ENCODE measurements around the gene IL25.

The IL25 gene

DNA sequence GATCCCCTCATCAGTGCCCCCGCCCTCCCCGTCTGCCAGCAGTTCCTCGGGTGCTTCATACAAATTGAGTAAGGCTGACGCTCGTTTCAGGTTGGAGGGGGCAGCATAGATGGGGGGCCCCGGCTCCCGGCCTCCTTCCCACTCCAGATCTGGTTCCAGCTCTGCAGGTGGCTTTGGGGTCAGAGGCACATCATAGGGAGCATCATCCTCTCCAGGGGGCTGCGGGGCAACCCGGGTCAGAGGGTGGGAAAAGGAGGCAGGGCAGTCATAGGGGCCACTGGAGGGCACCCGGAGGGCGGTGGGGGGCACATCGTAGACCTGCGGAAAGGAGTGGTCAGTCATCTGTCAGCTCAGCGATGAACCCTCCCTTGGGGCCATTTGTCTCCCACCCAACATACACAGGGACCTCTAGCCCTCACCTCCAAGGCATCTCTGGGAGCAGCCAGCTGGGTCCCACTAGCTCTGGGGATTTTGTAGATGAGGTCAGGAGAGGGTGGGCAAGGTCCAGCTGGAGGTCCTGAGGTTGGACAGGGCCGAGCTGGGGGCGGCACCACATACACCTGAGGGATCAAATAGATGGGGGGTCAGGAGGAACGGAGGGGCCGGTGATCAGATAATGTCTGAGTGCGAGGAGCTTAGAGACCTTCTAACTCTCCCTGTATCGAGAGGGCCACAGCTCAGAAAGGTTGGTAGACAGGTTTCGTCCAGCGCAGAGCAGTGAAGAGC is 12.7 kb upstream of the IL25 start:
- H3K27me3 ChIP-seq (ENCODE audit: low read length): no peaks in the 10 kb centered on the region
- H3K79me2 ChIP-seq (ENCODE audit: insufficient read depth, low read length): no peaks in the 10 kb centered on the region
- no peaks in the 10 kb centered on the region for H3K36me3 ChIP-seq (ENCODE audit: low read length)
- H3K4me2 ChIP-seq (ENCODE audit: low read depth, low read length, poor library complexity, severe bottlenecking): no peak overlapping the region
- no peaks in the 10 kb centered on the region for H3K9me2 ChIP-seq (replicated peaks; ENCODE audit: insufficient read depth, low read length)
- no peak overlapping the region for H2AFZ ChIP-seq (ENCODE audit: low read depth, low read length, severe bottlenecking)
- no peaks in the 10 kb centered on the region for H3F3A ChIP-seq (ENCODE audit: insufficient read depth)
- H3K4me3 ChIP-seq (ENCODE audit: insufficient read depth, low read length, poor library complexity, severe bottlenecking): no peak overlapping the region
- no peak overlapping the region for H3K27ac ChIP-seq (ENCODE audit: low read depth, low read length)
- TF ChIP-seq, protein P1, sequence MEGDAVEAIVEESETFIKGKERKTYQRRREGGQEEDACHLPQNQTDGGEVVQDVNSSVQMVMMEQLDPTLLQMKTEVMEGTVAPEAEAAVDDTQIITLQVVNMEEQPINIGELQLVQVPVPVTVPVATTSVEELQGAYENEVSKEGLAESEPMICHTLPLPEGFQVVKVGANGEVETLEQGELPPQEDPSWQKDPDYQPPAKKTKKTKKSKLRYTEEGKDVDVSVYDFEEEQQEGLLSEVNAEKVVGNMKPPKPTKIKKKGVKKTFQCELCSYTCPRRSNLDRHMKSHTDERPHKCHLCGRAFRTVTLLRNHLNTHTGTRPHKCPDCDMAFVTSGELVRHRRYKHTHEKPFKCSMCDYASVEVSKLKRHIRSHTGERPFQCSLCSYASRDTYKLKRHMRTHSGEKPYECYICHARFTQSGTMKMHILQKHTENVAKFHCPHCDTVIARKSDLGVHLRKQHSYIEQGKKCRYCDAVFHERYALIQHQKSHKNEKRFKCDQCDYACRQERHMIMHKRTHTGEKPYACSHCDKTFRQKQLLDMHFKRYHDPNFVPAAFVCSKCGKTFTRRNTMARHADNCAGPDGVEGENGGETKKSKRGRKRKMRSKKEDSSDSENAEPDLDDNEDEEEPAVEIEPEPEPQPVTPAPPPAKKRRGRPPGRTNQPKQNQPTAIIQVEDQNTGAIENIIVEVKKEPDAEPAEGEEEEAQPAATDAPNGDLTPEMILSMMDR (IDR thresholded peaks at IDR 0.05; ENCODE audit: insufficient read depth, low read length, poor library complexity, severe bottlenecking): no peak
- no peak for TF ChIP-seq EZH2phosphoT487 (conservative IDR thresholded peaks at IDR 0.05; ENCODE audit: low read length)
- H4K20me1 ChIP-seq (ENCODE audit: low read depth, low read length): no peaks in the 10 kb centered on the region
- H3K9ac ChIP-seq (ENCODE audit: low read length): no peak overlapping the region
- no peaks in the 10 kb centered on the region for H3K9me3 ChIP-seq (ENCODE audit: insufficient read depth, low read length)

DNA sequence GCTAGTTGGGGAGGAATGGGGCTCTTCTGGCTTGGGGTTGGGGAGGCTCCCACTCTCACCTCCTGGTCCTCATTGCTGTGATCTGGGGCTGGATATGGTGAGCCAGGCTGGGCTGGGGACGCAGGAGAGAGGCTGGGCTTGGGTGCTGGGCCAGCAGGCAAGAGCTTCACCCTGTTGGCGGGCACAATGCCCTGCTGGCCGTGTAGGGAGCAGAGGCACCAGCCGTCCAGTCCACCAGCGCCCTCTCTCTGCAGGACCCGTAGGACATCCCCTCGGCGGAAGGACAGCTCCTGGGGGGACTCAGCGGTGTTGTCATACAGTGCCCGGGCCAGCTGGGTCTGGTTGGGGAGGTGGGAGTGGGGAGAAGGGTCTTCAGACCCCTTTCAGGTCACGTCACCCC is 12.1 kb upstream of the IL25 start:
- H3K9me2 ChIP-seq (replicated peaks; ENCODE audit: insufficient read depth, low read length): no peaks in the 10 kb centered on the region
- no peak overlapping the region for H3K27ac ChIP-seq (ENCODE audit: low read depth, low read length)
- H3K36me3 ChIP-seq (ENCODE audit: low read length): no peaks in the 10 kb centered on the region
- H3K27me3 ChIP-seq (ENCODE audit: low read length): no peaks in the 10 kb centered on the region
- H2AFZ ChIP-seq (ENCODE audit: low read depth, low read length, severe bottlenecking): no peak overlapping the region
- no peaks in the 10 kb centered on the region for H3K79me2 ChIP-seq (ENCODE audit: insufficient read depth, low read length)
- no peak overlapping the region for H3K9ac ChIP-seq (ENCODE audit: low read length)
- TF ChIP-seq, protein P1 (IDR thresholded peaks at IDR 0.05; ENCODE audit: insufficient read depth, low read length, poor library complexity, severe bottlenecking): no peak
- no peak for TF ChIP-seq EZH2phosphoT487 (conservative IDR thresholded peaks at IDR 0.05; ENCODE audit: low read length)
- no peak overlapping the region for H3K4me2 ChIP-seq (ENCODE audit: low read depth, low read length, poor library complexity, severe bottlenecking)
- no peaks in the 10 kb centered on the region for H3F3A ChIP-seq (ENCODE audit: insufficient read depth)
- H3K9me3 ChIP-seq (ENCODE audit: insufficient read depth, low read length): no peaks in the 10 kb centered on the region
- no peak overlapping the region for H3K4me3 ChIP-seq (ENCODE audit: insufficient read depth, low read length, poor library complexity, severe bottlenecking)
- no peaks in the 10 kb centered on the region for H4K20me1 ChIP-seq (ENCODE audit: low read depth, low read length)

DNA sequence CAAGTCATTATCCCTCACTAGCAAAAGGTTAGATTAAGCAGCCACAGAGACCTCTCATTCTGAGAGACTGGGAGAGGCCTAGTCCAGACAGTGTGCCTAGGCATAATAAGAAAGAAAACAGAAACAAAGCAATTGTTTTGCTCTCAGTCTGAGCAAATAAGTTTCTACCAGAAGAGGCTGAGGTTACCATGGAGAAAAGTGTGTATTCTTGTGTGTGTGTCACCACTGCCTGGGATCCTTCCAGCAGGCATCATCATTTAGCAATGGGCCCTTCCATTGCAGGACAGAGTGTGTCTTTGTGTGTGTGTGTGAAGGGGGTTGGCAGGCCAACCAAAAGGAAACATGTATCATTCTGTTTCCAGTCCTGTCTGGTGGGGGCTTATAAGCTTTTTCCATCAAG is 11.3 kb upstream of the IL25 start:
- no peaks in the 10 kb centered on the region for H3K9me2 ChIP-seq (replicated peaks; ENCODE audit: insufficient read depth, low read length)
- no peak overlapping the region for H3K27ac ChIP-seq (ENCODE audit: low read depth, low read length)
- no peak overlapping the region for H3K4me2 ChIP-seq (ENCODE audit: low read depth, low read length, poor library complexity, severe bottlenecking)
- H3K9ac ChIP-seq (ENCODE audit: low read length): no peak overlapping the region
- TF ChIP-seq, protein P1 (IDR thresholded peaks at IDR 0.05; ENCODE audit: insufficient read depth, low read length, poor library complexity, severe bottlenecking): no peak
- TF ChIP-seq EZH2phosphoT487 (conservative IDR thresholded peaks at IDR 0.05; ENCODE audit: low read length): no peak
- no peaks in the 10 kb centered on the region for H3K27me3 ChIP-seq (ENCODE audit: low read length)
- H3K4me3 ChIP-seq (ENCODE audit: insufficient read depth, low read length, poor library complexity, severe bottlenecking): no peak overlapping the region
- no peaks in the 10 kb centered on the region for H4K20me1 ChIP-seq (ENCODE audit: low read depth, low read length)
- no peaks in the 10 kb centered on the region for H3K79me2 ChIP-seq (ENCODE audit: insufficient read depth, low read length)
- H3K9me3 ChIP-seq (ENCODE audit: insufficient read depth, low read length): no peaks in the 10 kb centered on the region
- H3F3A ChIP-seq (ENCODE audit: insufficient read depth): no peaks in the 10 kb centered on the region
- no peak overlapping the region for H2AFZ ChIP-seq (ENCODE audit: low read depth, low read length, severe bottlenecking)
- H3K36me3 ChIP-seq (ENCODE audit: low read length): no peaks in the 10 kb centered on the region
